Measurements from ENCODE around the gene M6PR. TPM values are rescaled to one million over a fixed set of nuclear protein-coding genes. Genes with fewer than 3 reads are reported as not detected.

Gene M6PR
- polyA plus RNA-seq, 1 donor (not counting 4 experiments of a cell fraction or from before 2014, with no cell fraction given) = 127 TPM

DNA sequence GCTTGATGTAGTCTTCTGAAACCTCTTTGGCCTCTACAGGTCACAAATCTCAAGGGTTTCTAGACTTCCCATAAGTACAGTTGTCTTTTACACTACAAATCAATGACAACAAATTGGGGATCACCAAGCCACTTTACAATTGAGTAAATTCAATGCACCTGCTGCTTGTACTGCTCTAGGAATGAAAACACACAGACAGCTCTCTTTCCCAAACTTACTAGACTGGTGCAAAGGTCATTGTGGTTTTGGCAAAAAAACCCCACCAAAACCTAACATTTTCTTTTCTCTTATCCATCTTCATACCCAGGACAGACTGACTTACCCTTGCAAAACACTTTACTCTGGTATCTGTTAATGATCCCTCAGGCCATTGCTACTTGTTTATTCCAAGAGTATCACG is 2.7 kb downstream of the M6PR start:
- dilution Hi-C loops (cut with MboI; ENCODE audit: extremely low pct_ligation_motif_present, low sequenced_read_pairs) = no loop called here
- Histone ChIP-seq H3K27me3 (ENCODE audit: control insufficient read depth, extremely low read depth, insufficient read depth, low read length) (no peaks in the 10 kb centered on the region), H3K9me3 (ENCODE audit: control insufficient read depth, low read depth, low read length) (no peaks in the 10 kb centered on the region), H4K20me1 (ENCODE audit: control insufficient read depth, extremely low read depth, insufficient read depth, low read length) (no peaks in the 10 kb centered on the region), H3K27ac (ENCODE audit: control insufficient read depth, insufficient read depth, low read length) (no peak overlapping the region), H3K36me3 (ENCODE audit: control insufficient read depth in 2 of 2, extremely low read depth in 1 of 2, insufficient read depth in 2 of 2, low read length in 2 of 2) (peaks cover 28 to 29% of the 10 kb centered on the region in 2 experiments), H3K4me3 (ENCODE audit: control insufficient read depth in 2 of 3, extremely low read depth in 1 of 3, insufficient read depth in 2 of 3, low read depth in 1 of 3, low read length in 3 of 3) (no peak overlapping the region), H3K9ac (ENCODE audit: control insufficient read depth, extremely low read depth, insufficient read depth, low read length) (no peak overlapping the region), H2AFZ (ENCODE audit: control insufficient read depth, low read length) (no peak overlapping the region), H3K9me1 (ENCODE audit: control insufficient read depth, extremely low read depth, insufficient read depth, low read length) (no peaks in the 10 kb centered on the region), H3K4me1 (ENCODE audit: control insufficient read depth, extremely low read depth, insufficient read depth, low read length) (peaks cover 13% of the 10 kb centered on the region), H3K79me2 (ENCODE audit: control insufficient read depth, insufficient read depth, low read length) (peaks cover 39% of the 10 kb centered on the region), H3K4me2 (ENCODE audit: control insufficient read depth, extremely low read depth, insufficient read depth, low read depth, low read length) (no peak overlapping the region)
- DNase-seq (ENCODE audit: low read depth, low spot score) (no peak), FAIRE-seq (no peak)
- TF ChIP-seq EZH2 (IDR thresholded peaks at IDR 0.05; ENCODE audit: low read length) = no peak
- TF ChIP-seq, protein P1, sequence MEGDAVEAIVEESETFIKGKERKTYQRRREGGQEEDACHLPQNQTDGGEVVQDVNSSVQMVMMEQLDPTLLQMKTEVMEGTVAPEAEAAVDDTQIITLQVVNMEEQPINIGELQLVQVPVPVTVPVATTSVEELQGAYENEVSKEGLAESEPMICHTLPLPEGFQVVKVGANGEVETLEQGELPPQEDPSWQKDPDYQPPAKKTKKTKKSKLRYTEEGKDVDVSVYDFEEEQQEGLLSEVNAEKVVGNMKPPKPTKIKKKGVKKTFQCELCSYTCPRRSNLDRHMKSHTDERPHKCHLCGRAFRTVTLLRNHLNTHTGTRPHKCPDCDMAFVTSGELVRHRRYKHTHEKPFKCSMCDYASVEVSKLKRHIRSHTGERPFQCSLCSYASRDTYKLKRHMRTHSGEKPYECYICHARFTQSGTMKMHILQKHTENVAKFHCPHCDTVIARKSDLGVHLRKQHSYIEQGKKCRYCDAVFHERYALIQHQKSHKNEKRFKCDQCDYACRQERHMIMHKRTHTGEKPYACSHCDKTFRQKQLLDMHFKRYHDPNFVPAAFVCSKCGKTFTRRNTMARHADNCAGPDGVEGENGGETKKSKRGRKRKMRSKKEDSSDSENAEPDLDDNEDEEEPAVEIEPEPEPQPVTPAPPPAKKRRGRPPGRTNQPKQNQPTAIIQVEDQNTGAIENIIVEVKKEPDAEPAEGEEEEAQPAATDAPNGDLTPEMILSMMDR (optimal IDR thresholded peaks at IDR 0.05 in 1 of 3, IDR thresholded peaks at IDR 0.05 in 1 of 3, conservative IDR thresholded peaks at IDR 0.05 in 1 of 3; ENCODE audit: extremely low read depth in 1 of 3, insufficient read depth in 2 of 3, low read length in 3 of 3) = no peak

DNA sequence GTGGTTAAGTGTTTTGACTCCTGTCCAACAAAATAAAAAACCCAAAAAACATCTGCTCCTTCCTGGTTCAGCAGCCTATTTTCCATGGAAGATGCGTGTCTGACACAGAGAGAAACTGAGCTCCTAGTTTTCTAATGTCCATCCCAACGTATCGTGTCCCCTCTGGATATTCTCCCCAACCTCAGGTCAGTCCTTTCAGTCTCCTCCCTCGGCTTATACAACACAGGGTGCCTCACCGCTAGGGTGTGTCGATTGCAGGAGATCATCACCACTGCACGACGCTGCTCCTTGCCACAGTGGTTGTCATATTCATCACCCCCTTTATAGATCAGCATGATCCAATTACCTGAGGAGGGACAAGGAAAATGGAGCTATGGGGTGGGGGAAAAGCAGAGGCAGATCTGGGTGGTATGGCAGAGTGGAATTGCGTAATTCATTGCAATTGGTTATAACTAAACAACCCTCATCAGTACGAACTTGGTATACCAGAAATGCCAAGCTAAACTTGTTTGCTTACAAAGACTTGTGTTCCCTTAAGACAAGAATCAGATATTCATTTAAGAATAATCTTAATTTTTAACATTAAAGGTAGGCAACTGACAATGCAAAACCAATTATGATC is 5.8 kb downstream of the M6PR start:
- no peak overlapping the region for H2AFZ ChIP-seq (ENCODE audit: control insufficient read depth, low read length)
- H3K36me3 ChIP-seq (ENCODE audit: control insufficient read depth in 2 of 2, extremely low read depth in 1 of 2, insufficient read depth in 2 of 2, low read length in 2 of 2) = peaks cover 33 to 34% of the 10 kb centered on the region in 2 experiments
- H3K4me3 ChIP-seq (ENCODE audit: control insufficient read depth in 2 of 3, extremely low read depth in 1 of 3, insufficient read depth in 2 of 3, low read depth in 1 of 3, low read length in 3 of 3) = no peak overlapping the region
- H3K9ac ChIP-seq (ENCODE audit: control insufficient read depth, extremely low read depth, insufficient read depth, low read length) = no peak overlapping the region
- H3K4me2 ChIP-seq (ENCODE audit: control insufficient read depth, extremely low read depth, insufficient read depth, low read depth, low read length) = no peak overlapping the region
- H3K27me3 ChIP-seq (ENCODE audit: control insufficient read depth, extremely low read depth, insufficient read depth, low read length) = no peaks in the 10 kb centered on the region
- dilution Hi-C loops (cut with MboI; ENCODE audit: extremely low pct_ligation_motif_present, low sequenced_read_pairs) = no loop called here
- no peak overlapping the region for H3K27ac ChIP-seq (ENCODE audit: control insufficient read depth, insufficient read depth, low read length)
- no peak for FAIRE-seq
- no peak for DNase-seq (ENCODE audit: low read depth, low spot score)
- peaks cover 31% of the 10 kb centered on the region for H3K79me2 ChIP-seq (ENCODE audit: control insufficient read depth, insufficient read depth, low read length)
- H3K9me3 ChIP-seq (ENCODE audit: control insufficient read depth, low read depth, low read length) = no peaks in the 10 kb centered on the region
- TF ChIP-seq, protein P1 (optimal IDR thresholded peaks at IDR 0.05 in 1 of 3, IDR thresholded peaks at IDR 0.05 in 1 of 3, conservative IDR thresholded peaks at IDR 0.05 in 1 of 3; ENCODE audit: extremely low read depth in 1 of 3, insufficient read depth in 2 of 3, low read length in 3 of 3) = no peak
- TF ChIP-seq EZH2 (IDR thresholded peaks at IDR 0.05; ENCODE audit: low read length) = no peak
- H4K20me1 ChIP-seq (ENCODE audit: control insufficient read depth, extremely low read depth, insufficient read depth, low read length) = no peaks in the 10 kb centered on the region
- no peaks in the 10 kb centered on the region for H3K9me1 ChIP-seq (ENCODE audit: control insufficient read depth, extremely low read depth, insufficient read depth, low read length)
- H3K4me1 ChIP-seq (ENCODE audit: control insufficient read depth, extremely low read depth, insufficient read depth, low read length) = peaks cover 13% of the 10 kb centered on the region
